ENCODE results near the gene DOCK6. TPM values are rescaled to one million over a fixed set of nuclear protein-coding genes. Genes with fewer than 3 reads are reported as not detected.

The DOCK6 gene
- total RNA-seq, 1 experiment from 2014 or later = 57.9 TPM

- no peak overlapping the region for H2BK15ac ChIP-seq (ENCODE audit: low read depth, low read length)
- H3K9me3 Mint-ChIP-seq = peaks cover 16% of the 10 kb centered on the region in 2 experiments
These were observed 37.9 kb downstream of the DOCK6 start for GRCh38 chr19:11224429-11224828.

More at GRCh38 chr19:11224429-11224828, 37.9 kb downstream of the DOCK6 start:
- Mint-ChIP-seq H3K27me3 (ENCODE audit: low read depth) (no peaks in the 10 kb centered on the region), H3K4me1 (peaks cover 2 to 10% of the 10 kb centered on the region in 2 experiments; a peak in 3 of 4 replicates), H3K36me3 (ENCODE audit: insufficient read depth in 1 of 3, low read depth in 3 of 3) (peaks cover 31 to 55% (median 52%) of the 10 kb centered on the region in 3 experiments), H3K27ac (no peak overlapping the region), H3K4me3 (no peak overlapping the region)
- Histone ChIP-seq H3T11ph (ENCODE audit: low read length) (no peak overlapping the region), H2BK12ac (ENCODE audit: insufficient read length, low read depth, low read length) (no peak overlapping the region), H3K23me2 (ENCODE audit: insufficient read length, low read depth, low read length, poor library complexity, severe bottlenecking) (no peaks in the 10 kb centered on the region), H3K27ac (ENCODE audit: insufficient read length, low read depth, low read length) (no peak overlapping the region), H4K5ac (ENCODE audit: insufficient read length, low read depth, low read length) (no peak overlapping the region), H3K14ac (ENCODE audit: insufficient read depth, low read length) (no peak overlapping the region), H3K23ac (ENCODE audit: insufficient read length, low read depth, low read length) (no peak overlapping the region), H3K79me2 (ENCODE audit: insufficient read depth, low read length) (no peaks in the 10 kb centered on the region), H2BK120ac (ENCODE audit: low read depth, low read length, poor library complexity, severe bottlenecking) (no peak overlapping the region), H3K4me2 (ENCODE audit: insufficient read depth, insufficient read length, low read length) (no peak overlapping the region), H2AK5ac (ENCODE audit: insufficient read length, low read length) (no peak overlapping the region), H4K91ac (ENCODE audit: insufficient read length, low read depth, low read length) (no peak overlapping the region), H2BK20ac (ENCODE audit: low read depth, low read length, poor library complexity, severe bottlenecking) (no peak overlapping the region), H3K18ac (ENCODE audit: insufficient read length, low read depth, low read length) (no peak overlapping the region), H3K4ac (ENCODE audit: low read depth, low read length) (no peak overlapping the region), H4K8ac (replicated peaks; ENCODE audit: insufficient read length, low read depth, low read length) (no peak overlapping the region), H3K56ac (ENCODE audit: insufficient read length, low read depth, low read length) (no peak overlapping the region), H2BK5ac (ENCODE audit: insufficient read length, low read length) (no peak overlapping the region), H3K79me1 (ENCODE audit: insufficient read depth, low read depth, low read length, poor library complexity, severe bottlenecking) (no peaks in the 10 kb centered on the region), H3K27me3 (ENCODE audit: insufficient read depth, low read length) (no peaks in the 10 kb centered on the region), H2AFZ (ENCODE audit: low read length) (no peak overlapping the region), H3K9ac (ENCODE audit: extremely low read depth, insufficient read length, low read length) (no peak overlapping the region), H3K4me1 (ENCODE audit: insufficient read depth, low read length) (no peaks in the 10 kb centered on the region), H4K20me1 (ENCODE audit: control insufficient read depth, insufficient read depth, insufficient read length) (no peaks in the 10 kb centered on the region), H3K9me3 (ENCODE audit: control insufficient read depth, low read depth, low read length) (peaks cover 6% of the 10 kb centered on the region)
- no peak for DNase-seq
- no CpG with 5 or more reads among the region's 7 CpGs for WGBS (ENCODE audit: extremely low coverage, insufficient read length, low lambda C conversion rate)
- no peak for TF ChIP-seq CTCF (conservative IDR thresholded peaks at IDR 0.05)

Measured in H9 (cell line).